Measurements from ENCODE around the gene TRIM31.

- TF ChIP-seq EGR1 (IDR thresholded peaks at IDR 0.05) (no peak), MAX (IDR thresholded peaks at IDR 0.05) (no peak), REST (IDR thresholded peaks at IDR 0.05; ENCODE audit: low read depth) (no peak), EP300 (IDR thresholded peaks at IDR 0.05; ENCODE audit: borderline replicate concordance) (no peak), TAF1 (IDR thresholded peaks at IDR 0.05; ENCODE audit: low read depth) (no peak), RAD21 (IDR thresholded peaks at IDR 0.05; ENCODE audit: low read depth) (no peak), NFIC (IDR thresholded peaks at IDR 0.05) (no peak)
Measured at GRCh38 chr6:30113841-30114240, 951 bp upstream of the TRIM31 start.
